ENCODE results near the gene LMBRD2.
"Not testable (repeated sequence)": the region's sequence is repeated elsewhere in the genome, so short reads cannot be mapped to it uniquely, and the experiment has no call there.

The LMBRD2 gene

DNA sequence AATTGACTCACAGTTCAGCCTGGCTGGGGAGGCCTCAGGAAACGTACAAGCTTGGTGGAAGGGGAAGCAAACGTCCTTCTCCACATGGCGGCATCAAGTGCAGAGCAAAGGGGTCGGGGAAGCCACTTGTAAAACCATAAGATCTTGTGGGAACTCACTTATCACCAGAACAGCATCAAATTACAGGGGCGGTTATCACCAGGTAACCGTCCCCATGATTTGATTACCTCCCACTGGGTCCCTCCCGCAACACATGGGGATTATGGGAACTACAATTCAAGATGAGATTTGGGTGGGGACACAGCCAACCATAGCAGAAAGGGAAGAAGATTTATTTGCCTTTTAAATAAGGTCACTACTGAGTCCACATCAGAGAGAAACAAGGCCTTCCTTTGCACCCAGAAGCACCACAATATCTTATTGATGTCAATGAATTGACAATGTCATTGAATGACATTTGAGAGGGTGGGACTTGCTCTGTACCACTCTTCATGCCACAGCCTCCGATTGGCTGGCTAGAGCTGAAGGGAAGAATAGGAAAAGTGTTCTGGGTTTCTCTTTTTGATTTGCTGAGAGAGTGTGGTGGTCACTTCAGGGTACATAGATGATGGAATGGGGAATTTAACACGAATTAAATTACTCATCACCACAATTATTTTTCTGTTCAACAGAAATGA is 11.3 kb upstream of the LMBRD2 start:
- in situ Hi-C loops (cut with HindIII; ENCODE audit: low sequenced_read_pairs) = no loop called here

GRCh38 chr5:36161361-36161760 is 9.7 kb upstream of the LMBRD2 start:
- in situ Hi-C loops (cut with HindIII; ENCODE audit: low sequenced_read_pairs) = no loop called here

DNA sequence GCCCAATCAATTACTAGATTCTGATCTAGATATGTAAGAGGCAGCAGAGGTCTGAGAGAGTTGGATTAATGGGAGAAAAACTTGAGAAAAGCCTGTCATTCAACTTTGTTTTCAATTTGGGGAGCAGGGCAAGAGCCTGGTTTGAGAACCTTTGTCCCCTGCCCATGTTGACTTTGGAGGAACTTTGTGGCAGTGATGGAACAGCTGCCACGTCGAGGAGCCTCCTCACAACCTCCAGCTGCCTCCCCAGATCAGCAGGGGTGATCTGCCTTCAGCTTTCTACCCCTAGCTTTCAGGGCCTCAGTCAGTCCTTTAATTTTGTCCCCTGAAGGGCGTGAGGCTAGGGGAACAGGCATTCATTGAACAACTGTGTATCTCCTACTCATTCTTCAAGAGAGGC is 8.9 kb upstream of the LMBRD2 start:
- in situ Hi-C loops (cut with HindIII; ENCODE audit: low sequenced_read_pairs) = no loop called here

GRCh38 chr5:36158144-36158543 is 6.5 kb upstream of the LMBRD2 start:
- in situ Hi-C loops (cut with HindIII; ENCODE audit: low sequenced_read_pairs) = no loop called here

DNA sequence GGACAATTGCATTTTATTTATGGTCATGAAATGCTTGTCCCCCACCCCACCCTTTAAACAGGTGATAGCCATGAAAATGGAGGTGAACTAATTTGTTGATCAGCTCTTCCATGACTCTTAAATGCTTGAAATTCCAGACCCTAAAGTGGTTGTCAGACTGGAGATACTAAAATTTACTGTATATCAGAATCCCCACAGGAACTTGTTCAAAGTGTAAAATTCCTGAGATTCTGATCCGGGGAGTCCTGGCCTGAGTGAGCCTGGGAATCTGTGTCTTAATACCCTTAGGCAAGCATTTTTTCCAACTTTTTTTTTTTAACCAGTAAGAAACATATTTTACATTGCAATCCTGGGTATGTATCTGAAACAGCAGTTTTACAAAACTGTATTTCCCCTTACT is 4.9 kb upstream of the LMBRD2 start:
- in situ Hi-C loops (cut with HindIII; ENCODE audit: low sequenced_read_pairs) = no loop called here

DNA sequence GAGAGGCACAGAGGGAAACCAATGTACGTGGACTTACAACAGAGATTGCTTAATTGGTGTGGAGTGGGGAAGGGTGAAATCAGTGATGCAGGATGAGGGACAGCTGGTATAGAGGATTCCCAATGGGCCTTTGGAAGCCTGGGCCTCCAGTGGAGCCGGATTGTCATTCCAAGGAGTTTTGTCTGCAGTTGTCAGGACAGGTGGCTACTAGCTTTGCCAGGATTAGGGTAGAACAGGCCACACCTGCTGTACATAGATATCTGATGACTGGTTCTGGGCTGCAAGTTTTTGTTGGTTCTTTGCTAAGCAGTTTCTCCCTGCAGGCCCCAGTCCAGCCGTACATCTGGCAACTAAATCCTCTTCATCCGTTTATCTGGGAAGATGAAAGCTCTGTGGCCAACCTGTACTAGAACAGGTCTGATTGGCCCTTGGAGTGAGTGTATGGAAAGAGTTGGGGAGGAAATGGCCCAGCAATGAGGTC is 4.5 kb upstream of the LMBRD2 start:
- in situ Hi-C loops (cut with HindIII; ENCODE audit: low sequenced_read_pairs) = no loop called here

DNA sequence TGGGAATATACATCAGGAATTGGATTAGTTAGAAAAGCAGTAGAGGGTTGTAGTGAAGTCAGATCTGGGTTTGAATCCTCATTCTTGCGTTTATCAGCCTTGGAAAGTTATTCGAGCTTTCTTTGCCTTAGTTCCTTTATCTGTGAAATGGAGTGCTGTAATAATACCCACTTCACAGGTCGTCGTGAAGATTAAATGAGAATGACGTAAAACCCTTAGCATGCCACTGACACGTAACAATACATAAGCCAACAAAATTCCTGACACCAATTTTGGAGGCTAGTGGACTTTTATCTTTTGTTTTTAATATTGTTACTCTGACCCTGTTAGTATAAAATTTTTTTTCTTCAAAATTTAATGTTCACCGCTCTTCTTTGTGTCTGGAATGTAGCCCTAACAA is 3.6 kb upstream of the LMBRD2 start:
- in situ Hi-C loops (cut with HindIII; ENCODE audit: low sequenced_read_pairs) = no loop called here

DNA sequence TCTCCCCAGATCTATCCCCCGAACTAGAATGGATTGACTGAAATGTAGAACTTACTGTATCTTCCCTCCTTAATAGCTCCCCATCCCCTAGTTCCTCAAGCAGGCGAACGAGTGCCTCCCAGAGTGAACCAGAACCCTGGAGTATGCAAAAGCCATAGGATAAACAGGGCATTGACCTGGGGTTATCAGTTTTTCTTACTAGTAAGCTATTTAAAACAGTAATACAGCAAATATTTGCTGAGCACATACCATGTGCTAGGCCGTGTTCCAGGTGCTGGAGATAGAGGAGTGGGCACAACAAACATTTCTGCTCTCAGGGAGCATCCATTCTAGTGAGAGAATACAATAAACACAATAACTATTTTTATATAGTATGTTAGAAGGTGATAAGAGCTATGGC is 2.0 kb upstream of the LMBRD2 start:
- in situ Hi-C loops (cut with HindIII; ENCODE audit: low sequenced_read_pairs) = no loop called here

DNA sequence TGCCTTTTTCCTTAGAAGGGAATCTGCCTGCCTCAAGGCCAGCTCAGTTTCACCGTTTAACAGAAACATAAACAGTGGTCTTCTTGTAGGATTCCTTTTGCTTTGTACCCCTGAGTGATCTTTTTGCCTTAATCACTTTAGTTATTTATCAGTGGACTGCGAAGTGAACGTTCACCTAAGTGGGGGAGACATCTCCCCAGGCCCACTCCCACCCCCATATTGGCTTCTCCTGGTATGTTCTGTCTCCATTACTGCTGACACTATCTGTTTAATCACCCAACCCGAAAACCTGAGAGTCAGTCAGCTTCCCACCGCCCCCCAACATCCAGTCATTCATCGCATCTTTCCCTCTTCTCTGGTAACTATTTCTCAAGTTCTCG is 1.6 kb upstream of the LMBRD2 start:
- in situ Hi-C loops (cut with HindIII; ENCODE audit: low sequenced_read_pairs) = no loop called here

DNA sequence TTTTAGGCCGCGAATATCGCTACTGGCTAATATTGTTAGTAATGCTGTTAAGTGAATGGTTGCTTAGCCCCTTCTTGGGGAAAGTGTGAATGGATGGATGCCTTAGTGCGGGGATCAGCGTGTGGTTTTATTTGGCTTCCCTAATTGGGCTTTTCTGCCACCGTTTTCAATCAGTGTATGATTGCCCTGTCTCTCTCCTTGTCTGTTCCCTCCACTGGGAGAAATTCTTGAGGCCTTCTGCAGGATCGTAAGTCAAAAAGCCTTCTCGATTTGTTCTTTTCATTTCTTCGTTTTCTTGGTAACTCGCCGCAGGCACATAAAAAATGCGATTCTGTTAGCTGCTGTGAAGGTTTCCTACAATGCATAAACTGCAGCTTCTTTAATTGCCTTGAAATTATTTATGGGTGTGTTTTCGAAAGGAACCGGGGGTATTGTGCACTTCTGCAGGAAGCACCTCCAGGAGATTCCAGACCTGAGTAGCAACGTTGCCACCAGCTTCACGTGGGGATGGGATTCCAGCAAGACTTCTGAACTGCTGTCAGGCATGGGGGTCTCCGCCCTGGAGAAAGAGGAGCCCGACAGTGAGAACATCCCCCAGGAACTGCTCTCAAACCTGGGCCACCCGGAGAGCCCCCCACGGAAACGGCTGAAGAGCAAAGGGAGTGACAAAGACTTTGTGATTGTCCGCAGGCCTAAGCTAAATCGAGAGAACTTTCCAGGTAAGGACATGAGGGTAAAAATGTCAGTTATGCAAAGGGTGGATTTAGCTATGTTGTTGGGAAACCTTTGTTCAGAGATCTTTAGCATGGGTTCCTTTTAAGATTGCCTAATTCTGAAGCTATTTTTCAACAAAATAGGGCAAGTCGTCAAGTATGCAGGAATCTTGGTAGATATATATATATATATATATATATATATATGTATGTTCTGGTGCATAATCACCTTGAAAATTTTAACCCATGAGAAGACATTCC is 924 bp upstream of the LMBRD2 start:
- in situ Hi-C loops (cut with HindIII; ENCODE audit: low sequenced_read_pairs) = no loop called here

- in situ Hi-C loops (cut with HindIII; ENCODE audit: low sequenced_read_pairs) = no loop called here
Observed at GRCh38 chr5:36150676-36151433, 832 bp downstream of the LMBRD2 start.

DNA sequence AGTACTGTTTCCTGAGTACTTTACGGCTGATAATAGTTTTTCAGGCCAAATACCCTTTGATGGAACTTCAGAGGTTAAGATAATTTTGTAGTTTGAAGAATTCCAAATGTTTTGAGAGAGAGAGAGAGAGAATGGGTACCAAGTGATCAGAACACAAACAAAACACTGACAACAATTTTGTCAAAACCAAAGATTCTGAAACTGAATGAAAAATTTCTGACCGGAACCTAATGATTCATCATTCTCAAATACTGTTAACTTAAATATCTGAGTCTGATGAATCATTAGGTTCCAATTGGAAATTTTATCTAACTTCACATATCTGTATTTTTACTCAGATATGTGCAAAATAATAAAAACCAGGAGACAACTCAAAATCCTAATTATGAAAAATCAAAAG is 4.0 kb downstream of the LMBRD2 start:
- in situ Hi-C loops (cut with HindIII; ENCODE audit: low sequenced_read_pairs) = no loop called here

GRCh38 chr5:36146390-36146789 is 5.3 kb downstream of the LMBRD2 start:
- in situ Hi-C loops (cut with HindIII; ENCODE audit: low sequenced_read_pairs) = no loop called here

GRCh38 chr5:36145311-36145710 is 6.4 kb downstream of the LMBRD2 start:
- in situ Hi-C loops (cut with HindIII; ENCODE audit: low sequenced_read_pairs) = no loop called here

DNA sequence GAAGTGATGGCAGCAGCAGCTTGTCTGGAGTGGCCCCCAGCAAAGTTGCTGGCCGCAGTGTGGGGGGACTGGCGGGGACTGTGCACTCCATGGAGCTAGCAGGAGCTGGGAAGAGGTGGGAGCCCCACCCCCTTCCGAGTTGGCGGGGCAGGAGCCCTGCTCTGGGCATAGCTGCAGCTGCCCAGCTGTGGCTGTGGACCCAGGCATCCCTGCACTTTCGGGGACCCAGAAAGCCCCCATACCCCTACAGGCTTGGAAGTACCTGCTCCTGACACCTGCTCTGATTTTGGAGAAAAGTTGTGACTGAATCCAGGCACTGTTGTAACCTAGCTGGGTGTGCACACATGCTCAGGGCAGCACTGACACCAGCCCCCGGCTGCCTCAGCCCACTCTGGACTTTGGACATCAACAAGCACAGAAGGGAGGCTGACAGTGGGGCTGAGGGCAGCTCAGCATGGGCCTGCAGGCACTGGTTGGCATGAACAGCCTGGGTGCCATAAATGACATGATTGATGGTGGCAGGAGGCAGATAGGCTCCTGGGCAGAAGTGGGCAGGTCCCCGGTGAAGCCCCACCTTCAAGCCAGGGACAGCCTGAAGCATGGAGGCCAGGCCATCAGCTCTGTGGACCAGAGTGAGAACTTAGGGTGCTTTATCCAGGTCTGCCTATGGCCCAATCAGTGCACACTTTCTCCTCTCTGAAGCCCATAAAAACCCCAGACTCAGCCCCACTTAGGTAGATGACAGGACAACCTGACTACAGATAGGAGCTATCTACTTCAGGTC is 12.6 kb downstream of the LMBRD2 start:
- in situ Hi-C loops (cut with HindIII; ENCODE audit: low sequenced_read_pairs) = no loop called here

DNA sequence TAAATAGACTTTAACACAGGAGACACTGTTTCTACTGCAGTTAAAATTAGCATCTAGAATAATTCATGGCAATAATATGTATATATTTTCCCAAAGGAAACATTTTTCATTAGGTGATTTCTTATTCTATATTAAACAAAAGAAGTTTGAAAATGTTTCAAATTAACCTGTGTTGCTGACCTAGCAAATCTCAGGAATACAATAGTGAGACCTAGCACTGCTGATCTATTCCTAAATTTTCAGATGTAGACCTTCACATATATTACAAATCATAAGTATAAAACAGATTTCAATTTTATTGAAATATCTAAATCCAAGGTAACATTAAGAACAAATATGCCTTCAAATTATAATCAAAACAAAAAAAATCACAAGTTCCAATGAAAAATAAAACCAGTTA is 15.1 kb downstream of the LMBRD2 start:
- in situ Hi-C loops (cut with HindIII; ENCODE audit: low sequenced_read_pairs) = no loop called here

GRCh38 chr5:36135988-36136387 is 15.7 kb downstream of the LMBRD2 start:
- in situ Hi-C loops (cut with HindIII; ENCODE audit: low sequenced_read_pairs) = no loop called here

DNA sequence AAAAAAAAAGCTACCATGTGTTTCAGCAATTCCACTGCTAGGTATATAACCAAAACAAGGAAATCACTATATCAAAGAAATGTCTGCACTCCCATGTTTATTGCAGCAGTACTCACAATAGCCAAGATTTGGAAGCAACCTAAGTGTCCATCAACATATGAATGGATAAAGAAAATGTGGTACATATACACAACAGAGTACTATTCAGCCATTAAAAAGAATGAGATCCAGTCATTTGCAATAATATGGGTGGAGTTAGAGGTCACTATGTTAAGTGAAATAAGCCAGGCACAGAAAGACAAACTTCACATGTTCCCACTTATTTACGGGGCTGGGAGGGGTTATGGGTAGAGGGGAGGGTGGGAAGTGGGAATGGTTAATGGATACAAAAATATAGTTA is 18.7 kb downstream of the LMBRD2 start:
- in situ Hi-C loops (cut with HindIII; ENCODE audit: low sequenced_read_pairs) = not testable (repeated sequence)

DNA sequence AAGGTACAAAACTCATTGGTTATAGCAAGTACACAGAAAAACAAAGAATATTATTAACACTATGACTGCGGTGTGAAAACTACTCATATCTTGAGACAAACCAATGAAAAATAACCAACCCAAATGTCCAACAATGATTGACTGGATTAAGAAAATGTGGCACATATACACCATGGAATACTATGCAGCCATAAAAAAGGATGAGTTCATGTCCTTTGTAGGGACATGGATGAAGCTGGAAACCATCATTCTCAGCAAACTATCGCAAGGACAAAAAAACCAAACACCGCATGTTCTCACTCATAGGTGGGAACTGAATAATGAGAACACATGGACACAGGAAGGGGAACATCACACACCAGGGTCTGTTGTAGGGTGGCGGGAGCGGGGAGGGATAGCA is 22.0 kb downstream of the LMBRD2 start:
- in situ Hi-C loops (cut with HindIII; ENCODE audit: low sequenced_read_pairs) = not testable (repeated sequence)

DNA sequence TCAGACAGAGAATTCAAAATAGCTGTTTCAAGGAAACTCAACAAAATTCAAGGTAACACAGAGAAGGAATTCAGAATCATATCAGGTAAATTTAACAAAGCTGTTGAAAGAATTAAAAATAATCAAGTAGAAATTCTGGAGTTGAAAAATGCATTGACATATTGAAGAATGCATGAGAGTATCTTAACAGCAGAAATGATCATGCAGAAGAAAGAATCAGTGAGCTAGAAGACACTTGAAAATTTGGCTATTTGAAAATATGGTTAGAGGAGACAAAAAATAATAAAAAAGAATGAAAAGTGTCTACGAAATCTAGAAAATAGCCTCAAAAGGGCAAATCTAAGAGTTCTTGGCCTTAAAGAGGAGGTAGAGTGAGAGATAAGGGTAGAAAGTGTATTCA is 22.9 kb downstream of the LMBRD2 start:
- in situ Hi-C loops (cut with HindIII; ENCODE audit: low sequenced_read_pairs) = no loop called here

DNA sequence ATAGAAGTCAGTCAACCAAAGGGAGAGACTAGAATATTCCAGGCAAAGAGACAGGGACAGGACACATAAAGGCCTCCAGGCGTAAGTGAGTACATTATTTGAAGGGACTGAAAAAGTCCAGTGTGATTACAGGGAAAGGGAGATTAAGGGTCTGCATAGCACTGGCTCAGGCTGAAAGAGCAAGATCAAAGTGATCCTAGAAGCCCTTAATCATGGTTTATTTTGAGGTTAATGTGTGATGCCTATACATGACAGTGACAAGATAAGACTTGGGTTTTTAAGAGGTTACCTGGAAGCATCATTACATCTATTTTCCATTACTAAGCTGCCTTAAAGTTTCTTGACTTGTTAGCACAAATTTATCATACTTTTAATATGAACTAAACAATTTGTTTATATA is 25.8 kb downstream of the LMBRD2 start:
- in situ Hi-C loops (cut with HindIII; ENCODE audit: low sequenced_read_pairs) = no loop called here

Measured in DLD1 (cell line).